Tibial artery (tissue), 4 donors: Measurements from ENCODE around the gene TLX2.

ENCODE experiments used
- DNase-seq, 2 donors: peaks; one replicate each; pipeline ENCODE4 v3.0.0-alpha.2; 2019
- H3K27ac ChIP-seq, 2 donors: fragments of 200-600 bp; sonication (generic) in 1 of 2; 1 replicate in 1 of 2; 2 replicates in 1 of 2; pipeline ENCODE4 v1.5.1; 2018 to 2019; ENCODE audit warnings: mild to moderate bottlenecking in 1 of 2
- H3K27me3 ChIP-seq, 2 donors: fragments of 200-600 bp; sonication (generic) in 1 of 2; one replicate each; pipeline versions ENCODE4 v1.5.1 to v1.6.0; 2016 to 2019
- H3K36me3 ChIP-seq, 3 donors: fragments of 200-600 bp; sonication (generic) in 2 of 3; one replicate each; pipeline ENCODE4 v1.5.1; 2016 to 2019; ENCODE audit warnings: mild to moderate bottlenecking in 2 of 3
- H3K4me1 ChIP-seq, 4 donors: fragments of 200-600 bp; sonication (generic) in 2 of 4; 1 replicate in 3 of 4; 2 replicates in 1 of 4; pipeline ENCODE4 v1.5.1; 2016 to 2019
- H3K4me3 ChIP-seq, 2 donors: fragments of 200-600 bp; sonication (generic) in 1 of 2; 1 replicate in 1 of 2; 2 replicates in 1 of 2; pipeline ENCODE4 v1.5.1; 2018 to 2019; ENCODE audit warnings: mild to moderate bottlenecking in 2 of 2
- H3K9me3 ChIP-seq, 3 donors: fragments of 200-600 bp; sonication (generic) in 1 of 3; one replicate each; pipeline ENCODE4 v1.5.1; 2016 to 2019
- CTCF ChIP-seq, 2 experiments: fragments of 200-600 bp in 1 of 2; fragments of 450-650 bp in 1 of 2; IDR thresholded peaks; one replicate each; pipeline ENCODE4 v1.5.1; 2017 to 2019; ENCODE audit warnings: antibody characterized with exemption in 2 of 2, mild to moderate bottlenecking in 1 of 2, moderate library complexity in 1 of 2
- intact Hi-C: fragments of 100-400 bp; cut with DNase I; formaldehyde crosslinking; loops from one replicate; pipeline ENCODE4 v1.15.0; 2023; ENCODE audit warnings: low total_unique reads

The TLX2 gene

DNA sequence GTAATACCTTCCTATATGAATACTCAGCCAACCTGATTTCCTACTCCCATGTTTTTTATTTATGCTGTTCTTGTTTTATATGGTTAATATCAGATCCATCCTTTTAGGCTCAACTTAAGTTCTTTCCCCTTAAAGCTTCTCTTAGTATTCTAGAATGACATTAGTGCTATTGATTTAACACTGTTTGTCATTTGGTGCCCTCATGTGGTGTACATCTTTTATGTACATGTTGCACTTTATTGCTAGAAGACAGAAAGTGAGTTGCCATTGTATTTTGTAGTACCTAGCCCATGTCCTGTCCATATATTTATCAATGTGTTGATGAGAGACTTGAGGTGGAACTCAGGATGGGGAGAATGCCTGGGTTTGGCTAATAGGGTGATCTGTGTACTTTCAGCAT, 18.0 kb downstream of the TLX2 start:
- no peak for TF ChIP-seq CTCF (IDR thresholded peaks at IDR 0.05)
- no peak overlapping the region for H3K27ac ChIP-seq
- intact Hi-C loops, result no loop called here
- no peaks in the 10 kb centered on the region for H3K9me3 ChIP-seq
- no peaks in the 10 kb centered on the region for H3K27me3 ChIP-seq
- no peak overlapping the region for H3K4me3 ChIP-seq
- no peak for DNase-seq
- H3K4me1 ChIP-seq, result peaks cover 0 to 28% (median 25%) of the 10 kb centered on the region in 4 donors
- H3K36me3 ChIP-seq, result peaks cover 8 to 35% (median 18%) of the 10 kb centered on the region in 3 donors

- no peaks in the 10 kb centered on the region for H3K27me3 ChIP-seq
- intact Hi-C loops, result no loop called here
- DNase-seq, result no peak
- H3K4me3 ChIP-seq, result no peak overlapping the region
- TF ChIP-seq CTCF (IDR thresholded peaks at IDR 0.05), result no peak
- peaks cover 0 to 20% (median 18%) of the 10 kb centered on the region in 4 donors for H3K4me1 ChIP-seq
- H3K36me3 ChIP-seq, result peaks cover 0 to 24% (median 12%) of the 10 kb centered on the region in 3 donors
- H3K27ac ChIP-seq, result no peak overlapping the region
- H3K9me3 ChIP-seq, result no peaks in the 10 kb centered on the region
Observed at GRCh38 chr2:74533464-74533863, 19.2 kb downstream of the TLX2 start.

- no peak overlapping the region for H3K27ac ChIP-seq
- DNase-seq, result peak in 1 of 2 donors; percentile 60
- H3K9me3 ChIP-seq, result no peaks in the 10 kb centered on the region
- peaks cover 0 to 14% (median 13%) of the 10 kb centered on the region in 4 donors for H3K4me1 ChIP-seq
- no peaks in the 10 kb centered on the region for H3K27me3 ChIP-seq
- no peak for TF ChIP-seq CTCF (IDR thresholded peaks at IDR 0.05)
- intact Hi-C loops, result no loop called here
- no peak overlapping the region for H3K4me3 ChIP-seq
- H3K36me3 ChIP-seq, result peaks cover 0 to 24% (median 12%) of the 10 kb centered on the region in 3 donors
Observed at GRCh38 chr2:74534411-74534810, 20.2 kb downstream of the TLX2 start.

DNA sequence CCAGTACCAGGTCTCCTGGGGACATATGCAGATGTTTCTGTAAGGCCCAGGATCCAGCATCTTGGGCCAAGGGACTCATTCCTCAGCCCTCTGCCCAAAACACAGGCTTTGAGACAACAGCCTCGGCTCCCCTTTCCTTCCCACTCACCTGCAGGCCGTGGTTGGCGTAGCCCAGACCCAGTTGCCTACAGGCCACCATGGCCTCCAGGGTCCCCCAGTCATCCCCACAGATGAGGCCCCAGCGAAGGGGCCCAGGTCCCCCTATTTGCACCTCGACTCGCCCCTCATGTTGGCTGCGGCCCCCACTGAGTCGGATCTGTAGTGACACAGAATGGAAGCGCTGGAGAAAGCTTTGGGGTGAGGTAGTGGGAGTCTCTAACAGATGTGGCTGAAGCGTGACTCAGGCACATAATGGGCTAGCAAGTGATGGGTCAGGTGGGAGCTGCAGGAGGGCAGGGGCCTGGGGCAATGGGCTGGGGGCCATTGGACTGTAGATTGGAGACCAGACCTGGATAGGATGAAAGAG, 21.3 kb downstream of the TLX2 start:
- no peaks in the 10 kb centered on the region for H3K9me3 ChIP-seq
- DNase-seq, result peak in 1 of 2 donors; percentile 49
- H3K4me1 ChIP-seq, result peaks cover 0 to 13% (median 12%) of the 10 kb centered on the region in 4 donors
- no peaks in the 10 kb centered on the region for H3K27me3 ChIP-seq
- intact Hi-C loops, result no loop called here
- peaks cover 0 to 24% (median 12%) of the 10 kb centered on the region in 3 donors for H3K36me3 ChIP-seq
- no peak for TF ChIP-seq CTCF (IDR thresholded peaks at IDR 0.05)
- no peak overlapping the region for H3K27ac ChIP-seq
- H3K4me3 ChIP-seq, result no peak overlapping the region

DNA sequence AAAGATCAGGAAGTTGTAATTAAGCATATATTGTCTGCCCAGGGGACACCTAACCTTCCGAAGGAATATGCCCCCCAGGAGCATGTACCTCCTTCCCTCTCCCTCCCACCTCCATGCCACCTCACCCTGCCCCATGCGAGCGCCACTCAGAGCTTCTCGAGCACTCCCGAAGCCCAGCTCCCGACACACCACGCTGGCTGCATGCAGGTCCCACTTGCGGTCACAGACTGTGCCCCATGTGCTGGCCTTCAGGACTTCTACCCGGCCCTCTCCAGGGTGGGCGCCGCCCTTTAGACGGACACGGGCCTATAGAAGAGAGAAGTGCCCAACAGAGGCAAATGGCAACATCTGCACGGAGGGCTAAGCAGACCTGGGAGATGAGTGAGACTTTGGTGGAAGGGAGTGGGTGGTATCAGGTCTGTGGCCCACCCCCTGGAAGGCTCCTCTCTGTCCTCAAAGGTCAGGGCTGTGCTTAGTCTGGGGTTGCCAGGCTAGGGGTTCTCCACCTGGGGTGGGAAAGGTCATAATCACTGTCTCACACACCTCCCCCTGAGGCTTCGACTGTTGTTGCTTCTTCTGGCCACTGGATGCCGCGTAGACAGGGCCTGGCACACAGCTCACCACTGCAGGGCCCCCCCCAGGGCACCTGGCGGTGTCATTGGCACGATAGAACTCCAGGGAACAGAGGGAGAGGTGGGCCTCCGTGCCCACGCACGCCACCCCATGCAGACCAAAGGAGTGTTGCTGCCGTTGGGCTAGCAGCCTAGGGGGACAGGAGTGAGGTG, 22.1 kb downstream of the TLX2 start:
- Histone ChIP-seq H3K4me3 (no peak overlapping the region), H3K27me3 (no peaks in the 10 kb centered on the region), H3K27ac (no peak overlapping the region), H3K9me3 (no peaks in the 10 kb centered on the region), H3K36me3 (peaks cover 0 to 24% (median 12%) of the 10 kb centered on the region in 3 donors), H3K4me1 (peaks cover 0 to 5% (median 4%) of the 10 kb centered on the region in 4 donors)
- DNase-seq, result peak in 1 of 2 donors; percentile 58
- no peak for TF ChIP-seq CTCF (IDR thresholded peaks at IDR 0.05)
- intact Hi-C loops, result no loop called here
